ENCODE measurements around the gene FAM135A. TPM values are rescaled to one million over a fixed set of nuclear protein-coding genes. Genes with fewer than 3 reads are reported as not detected.

FAM135A gene
- total and polyA plus RNA-seq, 2 experiments from 2014 or later: 35.2 to 68.7 TPM

DNA sequence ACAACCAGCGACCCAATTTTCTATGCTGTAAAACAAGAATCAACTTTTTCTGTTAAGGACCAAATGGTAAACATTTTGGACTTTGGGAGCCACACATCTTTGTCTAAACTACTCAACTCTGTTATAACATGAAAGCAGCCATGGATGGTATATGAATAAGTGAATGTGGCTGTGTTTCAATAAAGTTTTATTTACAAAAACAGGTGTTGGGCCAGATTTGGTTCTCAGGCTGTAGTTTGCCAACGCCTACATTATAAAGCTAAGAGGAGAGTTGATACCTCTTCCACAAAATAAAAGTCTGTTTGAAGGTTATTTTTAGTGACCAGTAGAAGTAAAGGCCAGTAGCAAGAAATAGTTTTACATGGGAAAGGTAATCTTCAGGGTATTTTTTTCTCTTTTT lies 93.0 kb downstream of the FAM135A start (continued):
- TF ChIP-seq, protein P1, sequence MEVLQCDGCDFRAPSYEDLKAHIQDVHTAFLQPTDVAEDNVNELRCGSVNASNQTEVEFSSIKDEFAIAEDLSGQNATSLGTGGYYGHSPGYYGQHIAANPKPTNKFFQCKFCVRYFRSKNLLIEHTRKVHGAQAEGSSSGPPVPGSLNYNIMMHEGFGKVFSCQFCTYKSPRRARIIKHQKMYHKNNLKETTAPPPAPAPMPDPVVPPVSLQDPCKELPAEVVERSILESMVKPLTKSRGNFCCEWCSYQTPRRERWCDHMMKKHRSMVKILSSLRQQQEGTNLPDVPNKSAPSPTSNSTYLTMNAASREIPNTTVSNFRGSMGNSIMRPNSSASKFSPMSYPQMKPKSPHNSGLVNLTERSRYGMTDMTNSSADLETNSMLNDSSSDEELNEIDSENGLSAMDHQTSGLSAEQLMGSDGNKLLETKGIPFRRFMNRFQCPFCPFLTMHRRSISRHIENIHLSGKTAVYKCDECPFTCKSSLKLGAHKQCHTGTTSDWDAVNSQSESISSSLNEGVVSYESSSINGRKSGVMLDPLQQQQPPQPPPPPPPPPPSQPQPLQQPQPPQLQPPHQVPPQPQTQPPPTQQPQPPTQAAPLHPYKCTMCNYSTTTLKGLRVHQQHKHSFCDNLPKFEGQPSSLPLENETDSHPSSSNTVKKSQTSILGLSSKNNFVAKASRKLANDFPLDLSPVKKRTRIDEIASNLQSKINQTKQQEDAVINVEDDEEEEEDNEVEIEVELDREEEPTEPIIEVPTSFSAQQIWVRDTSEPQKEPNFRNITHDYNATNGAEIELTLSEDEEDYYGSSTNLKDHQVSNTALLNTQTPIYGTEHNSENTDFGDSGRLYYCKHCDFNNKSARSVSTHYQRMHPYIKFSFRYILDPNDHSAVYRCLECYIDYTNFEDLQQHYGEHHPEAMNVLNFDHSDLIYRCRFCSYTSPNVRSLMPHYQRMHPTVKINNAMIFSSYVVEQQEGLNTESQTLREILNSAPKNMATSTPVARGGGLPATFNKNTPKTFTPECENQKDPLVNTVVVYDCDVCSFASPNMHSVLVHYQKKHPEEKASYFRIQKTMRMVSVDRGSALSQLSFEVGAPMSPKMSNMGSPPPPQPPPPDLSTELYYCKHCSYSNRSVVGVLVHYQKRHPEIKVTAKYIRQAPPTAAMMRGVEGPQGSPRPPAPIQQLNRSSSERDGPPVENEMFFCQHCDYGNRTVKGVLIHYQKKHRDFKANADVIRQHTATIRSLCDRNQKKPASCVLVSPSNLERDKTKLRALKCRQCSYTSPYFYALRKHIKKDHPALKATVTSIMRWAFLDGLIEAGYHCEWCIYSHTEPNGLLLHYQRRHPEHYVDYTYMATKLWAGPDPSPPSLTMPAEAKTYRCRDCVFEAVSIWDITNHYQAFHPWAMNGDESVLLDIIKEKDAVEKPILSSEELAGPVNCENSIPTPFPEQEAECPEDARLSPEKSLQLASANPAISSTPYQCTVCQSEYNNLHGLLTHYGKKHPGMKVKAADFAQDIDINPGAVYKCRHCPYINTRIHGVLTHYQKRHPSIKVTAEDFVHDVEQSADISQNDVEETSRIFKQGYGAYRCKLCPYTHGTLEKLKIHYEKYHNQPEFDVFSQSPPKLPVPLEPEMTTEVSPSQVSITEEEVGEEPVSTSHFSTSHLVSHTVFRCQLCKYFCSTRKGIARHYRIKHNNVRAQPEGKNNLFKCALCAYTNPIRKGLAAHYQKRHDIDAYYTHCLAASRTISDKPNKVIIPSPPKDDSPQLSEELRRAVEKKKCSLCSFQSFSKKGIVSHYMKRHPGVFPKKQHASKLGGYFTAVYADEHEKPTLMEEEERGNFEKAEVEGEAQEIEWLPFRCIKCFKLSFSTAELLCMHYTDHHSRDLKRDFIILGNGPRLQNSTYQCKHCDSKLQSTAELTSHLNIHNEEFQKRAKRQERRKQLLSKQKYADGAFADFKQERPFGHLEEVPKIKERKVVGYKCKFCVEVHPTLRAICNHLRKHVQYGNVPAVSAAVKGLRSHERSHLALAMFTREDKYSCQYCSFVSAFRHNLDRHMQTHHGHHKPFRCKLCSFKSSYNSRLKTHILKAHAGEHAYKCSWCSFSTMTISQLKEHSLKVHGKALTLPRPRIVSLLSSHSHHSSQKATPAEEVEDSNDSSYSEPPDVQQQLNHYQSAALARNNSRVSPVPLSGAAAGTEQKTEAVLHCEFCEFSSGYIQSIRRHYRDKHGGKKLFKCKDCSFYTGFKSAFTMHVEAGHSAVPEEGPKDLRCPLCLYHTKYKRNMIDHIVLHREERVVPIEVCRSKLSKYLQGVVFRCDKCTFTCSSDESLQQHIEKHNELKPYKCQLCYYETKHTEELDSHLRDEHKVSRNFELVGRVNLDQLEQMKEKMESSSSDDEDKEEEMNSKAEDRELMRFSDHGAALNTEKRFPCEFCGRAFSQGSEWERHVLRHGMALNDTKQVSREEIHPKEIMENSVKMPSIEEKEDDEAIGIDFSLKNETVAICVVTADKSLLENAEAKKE (CRISPR knock-in tag; IDR thresholded peaks at IDR 0.05): no peak
- TF ChIP-seq POLR2AphosphoS5 (IDR thresholded peaks at IDR 0.05; ENCODE audit: low read depth) (no peak), NANOG (IDR thresholded peaks at IDR 0.05; ENCODE audit: borderline replicate concordance) (no peak), JUNB (IDR thresholded peaks at IDR 0.05; ENCODE audit: unreplicated experiment) (no peak), REST (IDR thresholded peaks at IDR 0.05; ENCODE audit: unreplicated experiment) (no peak), ETS1 (IDR thresholded peaks at IDR 0.05) (no peak), CREB1 (CRISPR knock-in tag; IDR thresholded peaks at IDR 0.05; ENCODE audit: low read depth) (no peak), EZH2 (IDR thresholded peaks at IDR 0.05; ENCODE audit: low read depth, unreplicated experiment) (no peak)
